ENCODE data around the gene GALNTL6.

The GALNTL6 gene

GRCh38 chr4:171889681-171890080 is 76.5 kb downstream of the GALNTL6 start:
- no peak for DNase-seq

GRCh38 chr4:171891038-171891437 is 77.8 kb downstream of the GALNTL6 start:
- DNase-seq = no peak

GRCh38 chr4:171896426-171896825 is 83.2 kb downstream of the GALNTL6 start:
- no peak for DNase-seq

- DNase-seq = no peak
These were observed 106.1 kb downstream of the GALNTL6 start for GRCh38 chr4:171919314-171919713.

GRCh38 chr4:171920901-171921300 is 107.7 kb downstream of the GALNTL6 start:
- DNase-seq = no peak

- DNase-seq = peak; percentile 39
These were observed 111.7 kb downstream of the GALNTL6 start for GRCh38 chr4:171924746-171925376.

GRCh38 chr4:171928336-171928735 is 115.1 kb downstream of the GALNTL6 start:
- DNase-seq = peak; percentile 2

GRCh38 chr4:171929477-171929876 is 116.3 kb downstream of the GALNTL6 start:
- no peak for DNase-seq

GRCh38 chr4:171929907-171930306 is 116.7 kb downstream of the GALNTL6 start:
- DNase-seq = no peak

- no peak for DNase-seq
These were observed 119.0 kb downstream of the GALNTL6 start for GRCh38 chr4:171932238-171932637.

GRCh38 chr4:171940656-171941055 is 127.5 kb downstream of the GALNTL6 start:
- no peak for DNase-seq

GRCh38 chr4:171947400-171947799 is 134.2 kb downstream of the GALNTL6 start:
- DNase-seq = no peak

- DNase-seq = no peak
These were observed 134.8 kb downstream of the GALNTL6 start for GRCh38 chr4:171948038-171948437.

- no peak for DNase-seq
These were observed 141.4 kb downstream of the GALNTL6 start for GRCh38 chr4:171954650-171955049.

GRCh38 chr4:171956678-171957077 is 143.5 kb downstream of the GALNTL6 start:
- no peak for DNase-seq

GRCh38 chr4:171962110-171962509 is 148.9 kb downstream of the GALNTL6 start:
- no peak for DNase-seq

GRCh38 chr4:171966356-171966755 is 153.2 kb downstream of the GALNTL6 start:
- DNase-seq = no peak

- DNase-seq = no peak
These were observed 165.0 kb downstream of the GALNTL6 start for GRCh38 chr4:171978216-171978615.

- no peak for DNase-seq
These were observed 166.3 kb downstream of the GALNTL6 start for GRCh38 chr4:171979461-171979860.

- no peak for DNase-seq
These were observed 168.0 kb downstream of the GALNTL6 start for GRCh38 chr4:171981185-171981584.

- DNase-seq = no peak
These were observed 171.0 kb downstream of the GALNTL6 start for GRCh38 chr4:171983935-171984805.

GRCh38 chr4:171985129-171985528 is 171.9 kb downstream of the GALNTL6 start:
- DNase-seq = no peak

GRCh38 chr4:171993247-171993646 is 180.0 kb downstream of the GALNTL6 start:
- no peak for DNase-seq

GRCh38 chr4:172007889-172008288 is 194.7 kb downstream of the GALNTL6 start:
- no peak for DNase-seq

Data from fibroblast of upper back skin (primary cell).